Smooth muscle cell (in vitro differentiated cells): ENCODE measurements around the gene NRN1L. TPM values are rescaled to one million over a fixed set of nuclear protein-coding genes. Genes with fewer than 3 reads are reported as not detected.
"Not testable (repeated sequence)": the region's sequence is repeated elsewhere in the genome, so short reads cannot be mapped to it uniquely, and the experiment has no call there.

Experiments
- DNase-seq: peaks from one replicate; lab custom pipeline; 2025; ENCODE audit not compliant: unreplicated experiment; lab: John Stamatoyannopoulos, UW
- H2AFZ ChIP-seq: fragments of 200-600 bp; sonication (generic); 2 replicates; pipeline ENCODE4 v1.6.0; 2016; ENCODE audit warnings: antibody characterized with exemption, low read depth, mild to moderate bottlenecking
- H3F3A ChIP-seq: fragments of 200-600 bp; sonication (generic); 2 replicates; pipeline ENCODE4 v1.6.0; 2017; ENCODE audit warnings: antibody characterized with exemption, low read depth
- H3K27ac ChIP-seq: fragments of 200-600 bp; sonication (generic); 2 replicates; pipeline ENCODE4 v1.5.1; 2016; ENCODE audit warnings: low read depth, mild to moderate bottlenecking
- H3K27me3 ChIP-seq: fragments of 200-600 bp; sonication (generic); 2 replicates; pipeline ENCODE4 v1.6.1; 2016; ENCODE audit warnings: low read depth, mild to moderate bottlenecking
- H3K36me3 ChIP-seq: fragments of 200-600 bp; sonication (generic); 2 replicates; pipeline ENCODE4 v1.5.1; 2016; ENCODE audit warnings: low read depth
- H3K4me1 ChIP-seq: fragments of 200-600 bp; sonication (generic); 2 replicates; pipeline ENCODE4 v1.5.1; 2016; ENCODE audit warnings: low read depth
- H3K4me2 ChIP-seq: fragments of 200-600 bp; sonication (generic); 2 replicates; pipeline ENCODE4 v1.6.0; 2016; ENCODE audit warnings: mild to moderate bottlenecking
- H3K4me3 ChIP-seq: fragments of 200-600 bp; sonication (generic); 2 replicates; pipeline ENCODE4 v1.5.1; 2016; ENCODE audit warnings: mild to moderate bottlenecking
- H3K79me2 ChIP-seq: fragments of 200-600 bp; sonication (generic); 2 replicates; pipeline ENCODE4 v1.6.0; 2016; ENCODE audit warnings: low read depth, mild to moderate bottlenecking
- H3K9ac ChIP-seq: fragments of 200-600 bp; sonication (generic); 2 replicates; pipeline ENCODE4 v1.6.0; 2016; ENCODE audit warnings: low read depth
- H3K9me3 ChIP-seq: fragments of 200-600 bp; sonication (generic); replicated peaks from 2 replicates; pipeline ENCODE4 v1.5.1; 2016; ENCODE audit warnings: low read depth
- H4K20me1 ChIP-seq: fragments of 200-600 bp; sonication (generic); 2 replicates; pipeline ENCODE4 v1.6.0; 2016; ENCODE audit warnings: low read depth
- WGBS: methylation state at CpG from one replicate; pipeline ENCODE4 v1.1.7; 2016; ENCODE audit warnings: low lambda C conversion rate; 5-methylcytosine and 5-hydroxymethylcytosine counted together
- polyA plus RNA-seq: library from polyadenylated mRNA; unstranded; fragments of >200 nt; fragmentation: Nextera tagmentation; extraction: Ambion mirVana; gene quantifications from 2 replicates; pipeline ENCODE4 v1.2.1, GENCODE V29; 2016
- total RNA-seq: library from RNA; depleted of rRNA; stranded (reverse); fragments of >200 nt; gene quantifications from 2 replicates; pipeline ENCODE4 v1.2.3, GENCODE V29; 2014
- TF ChIP-seq, protein P1 (sequence below): fragments of 200-600 bp; sonication (generic); IDR thresholded peaks from 2 replicates; pipeline ENCODE4 v1.5.1; 2017; ENCODE audit warnings: borderline replicate concordance, mild to moderate bottlenecking, antibody characterized with exemption; ENCODE audit not compliant: insufficient read depth, poor library complexity, severe bottlenecking

Gene NRN1L
- total and polyA plus RNA-seq, 2 experiments from 2014 or later = 0.57 TPM; not detected in 1

DNA sequence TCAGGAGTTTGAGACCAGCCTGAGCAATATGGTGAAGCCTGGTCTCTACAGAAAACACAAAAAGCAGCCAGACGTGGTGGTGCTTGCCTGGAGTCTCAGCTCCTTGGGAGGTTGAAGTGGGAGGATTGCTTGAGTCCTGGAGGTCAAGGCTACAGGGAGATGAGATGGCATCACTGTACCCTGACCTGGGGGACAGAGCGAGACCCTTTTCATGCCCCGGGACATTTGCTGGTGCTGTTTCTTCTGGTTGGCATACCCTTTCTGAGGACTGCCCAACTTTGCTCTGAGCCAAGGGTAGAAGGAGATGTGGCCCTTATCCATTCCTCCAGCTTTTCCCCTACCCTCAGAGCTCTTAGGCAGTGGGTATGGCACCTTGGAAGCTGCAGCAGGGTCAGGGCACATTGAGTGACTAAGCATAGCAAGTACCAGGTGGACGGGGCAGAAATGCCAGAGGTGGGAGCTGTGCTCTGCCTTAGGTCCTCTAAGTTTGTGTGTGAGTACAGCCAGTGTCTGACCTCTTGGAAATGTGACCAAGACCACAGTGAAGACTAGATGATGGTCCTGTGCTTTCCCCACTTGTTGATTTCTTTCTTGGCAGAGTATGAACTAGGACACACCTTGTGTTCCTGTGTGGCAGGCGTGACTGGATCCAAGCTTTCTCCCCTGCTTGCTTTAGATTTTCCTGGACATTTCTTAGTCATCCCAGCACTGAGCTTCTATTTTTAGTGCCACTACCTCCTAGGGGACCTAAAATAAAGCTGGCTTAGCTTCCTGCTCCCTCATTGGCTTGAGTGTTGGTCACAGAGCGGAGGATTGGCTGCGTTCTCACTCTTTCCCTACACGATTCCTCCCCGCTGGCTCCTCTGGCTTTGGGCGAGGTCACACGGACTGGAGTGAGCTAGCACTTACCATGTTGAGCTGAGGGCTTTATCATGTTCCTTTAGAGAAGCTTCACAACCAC lies 21.8 kb upstream of the NRN1L start:
- Histone ChIP-seq H3K9ac (peak overlapping the region; percentile 58), H3K4me3 (no peak overlapping the region), H3K9me3 (no peaks in the 10 kb centered on the region), H3K4me1 (no peaks in the 10 kb centered on the region), H3K27ac (peak overlapping the region; percentile 88), H4K20me1 (peaks cover 94% of the 10 kb centered on the region), H3K27me3 (no peaks in the 10 kb centered on the region), H3F3A (peaks cover 6% of the 10 kb centered on the region), H2AFZ (no peak overlapping the region), H3K36me3 (no peaks in the 10 kb centered on the region), H3K79me2 (peaks cover 94% of the 10 kb centered on the region), H3K4me2 (no peak overlapping the region)
- 76% methylated on average over 11 of the region's 11 CpGs for WGBS
- TF ChIP-seq, protein P1, sequence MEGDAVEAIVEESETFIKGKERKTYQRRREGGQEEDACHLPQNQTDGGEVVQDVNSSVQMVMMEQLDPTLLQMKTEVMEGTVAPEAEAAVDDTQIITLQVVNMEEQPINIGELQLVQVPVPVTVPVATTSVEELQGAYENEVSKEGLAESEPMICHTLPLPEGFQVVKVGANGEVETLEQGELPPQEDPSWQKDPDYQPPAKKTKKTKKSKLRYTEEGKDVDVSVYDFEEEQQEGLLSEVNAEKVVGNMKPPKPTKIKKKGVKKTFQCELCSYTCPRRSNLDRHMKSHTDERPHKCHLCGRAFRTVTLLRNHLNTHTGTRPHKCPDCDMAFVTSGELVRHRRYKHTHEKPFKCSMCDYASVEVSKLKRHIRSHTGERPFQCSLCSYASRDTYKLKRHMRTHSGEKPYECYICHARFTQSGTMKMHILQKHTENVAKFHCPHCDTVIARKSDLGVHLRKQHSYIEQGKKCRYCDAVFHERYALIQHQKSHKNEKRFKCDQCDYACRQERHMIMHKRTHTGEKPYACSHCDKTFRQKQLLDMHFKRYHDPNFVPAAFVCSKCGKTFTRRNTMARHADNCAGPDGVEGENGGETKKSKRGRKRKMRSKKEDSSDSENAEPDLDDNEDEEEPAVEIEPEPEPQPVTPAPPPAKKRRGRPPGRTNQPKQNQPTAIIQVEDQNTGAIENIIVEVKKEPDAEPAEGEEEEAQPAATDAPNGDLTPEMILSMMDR = no peak
- no peak for DNase-seq

DNA sequence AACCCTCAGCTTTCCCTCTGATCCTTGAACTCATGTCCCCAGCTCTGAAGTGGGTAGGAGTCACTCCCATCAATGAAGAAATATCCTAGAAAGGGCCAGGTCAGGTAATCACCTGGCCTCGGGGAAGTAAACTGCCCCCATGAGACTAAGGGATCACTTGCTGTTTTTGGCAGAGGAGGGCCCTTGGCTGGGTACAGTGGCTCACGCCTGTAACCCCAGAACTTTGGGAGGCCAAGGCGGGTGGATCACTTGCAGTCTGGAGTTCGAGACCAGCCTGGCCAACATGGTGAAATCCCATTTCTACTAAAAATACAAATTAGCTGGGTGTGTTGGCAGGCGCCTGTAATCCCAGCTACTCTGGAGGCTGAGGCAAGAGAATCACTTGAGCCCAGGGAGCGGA lies 20.6 kb upstream of the NRN1L start:
- H3K4me2 ChIP-seq, H2AFZ ChIP-seq, H3K9me3 ChIP-seq, H3K9ac ChIP-seq, H3K36me3 ChIP-seq, H3K4me1 ChIP-seq, DNase-seq, H3F3A ChIP-seq, H3K27me3 ChIP-seq, H3K4me3 ChIP-seq: not testable (repeated sequence)
- Histone ChIP-seq H3K27ac (peak overlapping the region; percentile 88), H3K79me2 (peaks cover 82% of the 10 kb centered on the region), H4K20me1 (peaks cover 86% of the 10 kb centered on the region)
- WGBS = 96% methylated on average over 5 of the region's 6 CpGs

DNA sequence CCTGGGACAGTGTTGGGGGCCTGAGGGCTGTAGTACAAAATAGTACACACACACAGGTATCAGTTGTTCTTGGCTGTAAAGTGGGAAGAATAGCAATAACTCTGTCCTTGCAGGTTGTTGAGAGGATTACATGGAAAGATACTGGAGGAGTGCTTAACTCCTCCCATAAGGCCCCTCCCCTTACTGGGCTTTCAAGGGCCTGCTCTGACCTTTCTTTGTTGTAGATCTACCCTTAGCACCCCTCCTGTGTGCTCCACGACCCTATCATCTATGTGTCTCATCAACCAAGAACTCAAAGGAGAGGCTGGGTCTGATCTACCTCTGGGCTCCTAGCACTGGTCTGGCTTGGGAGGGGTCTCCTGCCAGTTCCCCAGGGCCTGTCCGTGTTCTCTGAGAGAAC lies 20.1 kb upstream of the NRN1L start:
- Histone ChIP-seq H3K36me3 (no peaks in the 10 kb centered on the region), H4K20me1 (peaks cover 81% of the 10 kb centered on the region), H2AFZ (no peak overlapping the region), H3K79me2 (peaks cover 77% of the 10 kb centered on the region), H3K9me3 (no peaks in the 10 kb centered on the region), H3K9ac (no peak overlapping the region), H3K4me2 (no peak overlapping the region), H3K27ac (no peak overlapping the region), H3K27me3 (no peaks in the 10 kb centered on the region), H3K4me1 (no peaks in the 10 kb centered on the region), H3K4me3 (no peak overlapping the region), H3F3A (peaks cover 7% of the 10 kb centered on the region)
- no peak for DNase-seq
- WGBS = 97% methylated on average over 2 of the region's 2 CpGs
- TF ChIP-seq, protein P1 = no peak

DNA sequence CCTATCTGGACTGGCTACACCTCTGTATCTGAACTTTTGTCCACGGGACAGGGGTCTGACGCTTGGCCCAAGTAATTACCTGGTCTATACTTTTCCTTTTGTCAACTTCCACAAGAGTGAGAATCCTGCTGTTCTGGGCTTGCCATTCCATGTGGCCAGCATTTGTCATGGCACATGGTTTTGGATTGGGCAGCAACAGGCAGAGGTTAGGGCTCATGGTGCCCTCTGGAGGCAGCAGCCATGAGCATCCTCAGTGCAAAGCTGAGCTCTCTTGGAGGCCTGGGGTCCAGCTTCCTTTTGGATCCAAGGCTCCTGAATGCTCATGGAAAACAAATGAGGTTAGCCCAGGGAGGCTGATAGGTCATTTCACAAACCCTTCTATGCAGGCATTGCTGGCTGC lies 19.4 kb upstream of the NRN1L start:
- Histone ChIP-seq H3K9me3 (no peaks in the 10 kb centered on the region), H3K79me2 (peaks cover 70% of the 10 kb centered on the region), H4K20me1 (peaks cover 74% of the 10 kb centered on the region), H3K4me2 (no peak overlapping the region), H3K9ac (no peak overlapping the region), H3K27me3 (no peaks in the 10 kb centered on the region), H3F3A (peaks cover 12% of the 10 kb centered on the region), H3K4me1 (no peaks in the 10 kb centered on the region), H2AFZ (no peak overlapping the region), H3K27ac (no peak overlapping the region), H3K4me3 (no peak overlapping the region), H3K36me3 (no peaks in the 10 kb centered on the region)
- TF ChIP-seq, protein P1 = peak; percentile 32
- DNase-seq = no peak
- 87% methylated on average over 2 of the region's 2 CpGs for WGBS
